CD14-positive monocyte (primary cell): ENCODE results near the gene MED8. TPM values are rescaled to one million over a fixed set of nuclear protein-coding genes. Genes with fewer than 3 reads are reported as not detected.
A peak's percentile ranks its signal among the peaks of the same experiment; 100 is the strongest.

ENCODE experiments used
- DNase-seq, 3 donors: peaks; one replicate each; pipeline ENCODE4 v3.0.0-alpha.2; 2011 to 2022
- H2AFZ ChIP-seq: 2 replicates; pipeline ENCODE4 v1.6.0; 2012; ENCODE audit warnings: mild to moderate bottlenecking, low read depth, low read length, inconsistent platforms; ENCODE audit not compliant: insufficient read depth, poor library complexity, severe bottlenecking
- H3K27ac ChIP-seq, 2 donors: 1 replicate in 1 of 2; 2 replicates in 1 of 2; pipeline ENCODE4 v1.5.1; 2012 to 2013; ENCODE audit warnings: low read length in 2 of 2, control low read depth in 1 of 2, inconsistent platforms in 1 of 2, low read depth in 1 of 2, mild to moderate bottlenecking in 1 of 2
- H3K27me3 ChIP-seq, 2 donors: one replicate each; pipeline versions ENCODE4 v1.6.0 to v1.6.1; 2011 to 2013; ENCODE audit warnings: low read length in 2 of 2; ENCODE audit not compliant: control insufficient read depth in 2 of 2, insufficient read depth in 2 of 2
- H3K36me3 ChIP-seq, 2 donors: replicated peaks in 1 of 2; 1 replicate in 1 of 2; 2 replicates in 1 of 2; pipeline versions ENCODE4 v1.5.1 to v1.6.1; 2012 to 2013; ENCODE audit warnings: low read length in 2 of 2, control low read depth in 1 of 2, inconsistent platforms in 1 of 2, mild to moderate bottlenecking in 1 of 2; ENCODE audit not compliant: insufficient read depth in 2 of 2, control insufficient read depth in 1 of 2
- H3K4me1 ChIP-seq, 2 donors: 1 replicate in 1 of 2; 2 replicates in 1 of 2; pipeline versions ENCODE4 v1.5.1 to v1.6.1; 2012 to 2013; ENCODE audit warnings: low read length in 2 of 2, control low read depth in 1 of 2, inconsistent platforms in 1 of 2, mild to moderate bottlenecking in 1 of 2, moderate library complexity in 1 of 2; ENCODE audit not compliant: insufficient read depth in 2 of 2, control insufficient read depth in 1 of 2
- H3K4me2 ChIP-seq: replicated peaks from 2 replicates; pipeline ENCODE3; 2012; ENCODE audit warnings: low read length, moderate library complexity, mild to moderate bottlenecking; ENCODE audit not compliant: poor library complexity, severe bottlenecking; ENCODE audit errors: extremely low read depth
- H3K4me3 ChIP-seq, 3 experiments: fragments of 200-600 bp in 1 of 3; sonication (generic) in 1 of 3; replicated peaks in 1 of 3; 1 replicate in 2 of 3; 2 replicates in 1 of 3; pipeline ENCODE4 v1.5.1; 2011 to 2013; ENCODE audit warnings: low read length in 3 of 3, mild to moderate bottlenecking in 3 of 3, control low read depth in 2 of 3, low read depth in 2 of 3, inconsistent platforms in 1 of 3, moderate library complexity in 1 of 3
- H3K79me2 ChIP-seq: 2 replicates; pipeline ENCODE4 v1.6.0; 2012; ENCODE audit warnings: mild to moderate bottlenecking, control low read depth, inconsistent platforms, low read length, moderate library complexity; ENCODE audit not compliant: insufficient read depth
- H3K9ac ChIP-seq: 2 replicates; pipeline ENCODE4 v1.6.0; 2017; ENCODE audit warnings: low read length, mild to moderate bottlenecking; ENCODE audit not compliant: insufficient read depth, poor library complexity, severe bottlenecking
- H3K9me3 ChIP-seq, 2 donors: replicated peaks in 1 of 2; 1 replicate in 1 of 2; 2 replicates in 1 of 2; pipeline versions ENCODE4 v1.5.1 to v1.6.1; 2012 to 2013; ENCODE audit warnings: low read length in 2 of 2, control low read depth in 1 of 2; ENCODE audit not compliant: control insufficient read depth in 1 of 2, insufficient read depth in 1 of 2
- H4K20me1 ChIP-seq: 2 replicates; pipeline ENCODE4 v1.6.0; 2012; ENCODE audit warnings: mild to moderate bottlenecking, low read length, control low read depth, moderate library complexity; ENCODE audit not compliant: insufficient read depth
- H3K27ac Mint-ChIP-seq, 7 donors: one replicate each; pipeline ENCODE4 v1.8.0; 2020; ENCODE audit warnings: mild to moderate bottlenecking in 7 of 7, mixed read lengths in 7 of 7, moderate library complexity in 6 of 7, inconsistent platforms in 2 of 7
- H3K27me3 Mint-ChIP-seq, 3 donors: one replicate each; pipeline ENCODE4 v1.8.0; 2021 to 2022; ENCODE audit warnings: low read depth in 3 of 3, mild to moderate bottlenecking in 3 of 3, mixed read lengths in 3 of 3, moderate library complexity in 3 of 3, inconsistent platforms in 1 of 3
- H3K36me3 Mint-ChIP-seq, 2 donors: one replicate each; pipeline ENCODE4 v1.8.0; 2020; ENCODE audit warnings: mixed read lengths in 2 of 2, inconsistent platforms in 1 of 2, mild to moderate bottlenecking in 1 of 2
- H3K4me1 Mint-ChIP-seq: one replicate; pipeline ENCODE4 v1.8.0; 2020; ENCODE audit warnings: mild to moderate bottlenecking, mixed read lengths
- H3K4me3 Mint-ChIP-seq, 2 donors: one replicate each; pipeline ENCODE4 v1.8.0; 2020; ENCODE audit warnings: mild to moderate bottlenecking in 2 of 2, mixed read lengths in 2 of 2, moderate library complexity in 1 of 2
- H3K9me3 Mint-ChIP-seq, 7 donors: one replicate each; pipeline ENCODE4 v1.8.0; 2020 to 2022; ENCODE audit warnings: mixed read lengths in 7 of 7, mild to moderate bottlenecking in 6 of 7, moderate library complexity in 6 of 7, inconsistent platforms in 2 of 7
- CTCF ChIP-seq: fragments of 200-600 bp; IDR thresholded peaks from one replicate; pipeline ENCODE4 v1.8.0; 2022; ENCODE audit warnings: antibody characterized with exemption, mild to moderate bottlenecking
- WGBS: methylation state at CpG from one replicate; pipeline ENCODE4 v1.1.5; 2013; ENCODE audit warnings: missing lambda C conversion rate; ENCODE audit not compliant: insufficient coverage; 5-methylcytosine and 5-hydroxymethylcytosine counted together
- intact Hi-C, 2 donors: fragments of 100-400 bp; cut with micrococcal nuclease; formaldehyde crosslinking; loops; one replicate each; pipeline versions ENCODE4 v1.15.0 to v1.15.1; 2023
- polyA plus RNA-seq, 3 donors: library from polyadenylated mRNA; depleted of rRNA in 1 of 3; unstranded in 2 of 3; stranded (reverse) in 1 of 3; fragments of 300-500 nt in 2 of 3; fragments of >200 nt in 1 of 3; fragmentation: Illumina TruSeq in 2 of 3; gene quantifications; 1 replicate in 2 of 3; 2 replicates in 1 of 3; pipeline ENCODE4 v1.2.3, GENCODE V29; 2012 to 2021

The MED8 gene
- polyA plus RNA-seq, 3 donors = 16.6 to 41.8 (median 40.7) TPM

DNA sequence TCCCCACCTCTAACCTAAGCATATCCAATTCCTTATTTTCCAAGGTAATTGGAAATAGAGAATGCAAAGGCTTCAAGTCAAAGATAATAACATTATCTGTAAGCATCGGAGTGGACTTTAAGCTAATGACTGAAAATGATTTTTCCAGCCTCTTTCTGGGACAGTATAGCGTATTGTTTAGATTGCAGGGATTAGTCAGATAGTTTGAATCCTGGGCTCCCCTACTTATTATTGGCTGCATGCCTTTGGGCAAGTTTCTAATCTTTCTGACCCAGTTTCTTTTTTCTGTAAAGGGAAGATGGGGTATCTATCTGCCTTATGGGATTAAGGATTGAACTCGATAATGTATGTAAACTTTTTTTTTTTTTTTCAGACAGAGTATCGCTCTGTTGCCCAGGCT, 32.3 kb downstream of the MED8 start:
- DNase-seq = no peak
- WGBS = no CpG with 5 or more reads among the region's 4 CpGs
- H3K27ac Mint-ChIP-seq = no peak overlapping the region
- Histone ChIP-seq H3K79me2 (peaks cover 35% of the 10 kb centered on the region), H2AFZ (no peak overlapping the region), H3K4me2 (no peak overlapping the region), H3K9me3 (no peaks in the 10 kb centered on the region), H3K9ac (no peak overlapping the region), H3K27ac (no peak overlapping the region), H3K36me3 (peaks cover 15 to 24% of the 10 kb centered on the region in 2 donors), H4K20me1 (peaks cover 32% of the 10 kb centered on the region), H3K4me1 (peaks cover 38 to 45% of the 10 kb centered on the region in 2 donors), H3K27me3 (no peaks in the 10 kb centered on the region), H3K4me3 (no peak overlapping the region)
- no peak for TF ChIP-seq CTCF
- H3K27me3 Mint-ChIP-seq = peaks cover 0 to 2% (median 0%) of the 10 kb centered on the region in 3 donors
- intact Hi-C loops = loop anchor here in 1 of 2 donors (5.0 kb wide), 1 partner anchor 35 kb away; no protein-coding TSS in a partner anchor
- peaks cover 0 to 1% (median 0%) of the 10 kb centered on the region in 7 donors for H3K9me3 Mint-ChIP-seq
- no peak overlapping the region for H3K4me3 Mint-ChIP-seq
- H3K4me1 Mint-ChIP-seq = peaks cover 48% of the 10 kb centered on the region
- H3K36me3 Mint-ChIP-seq = peaks cover 26 to 27% of the 10 kb centered on the region in 2 donors

DNA sequence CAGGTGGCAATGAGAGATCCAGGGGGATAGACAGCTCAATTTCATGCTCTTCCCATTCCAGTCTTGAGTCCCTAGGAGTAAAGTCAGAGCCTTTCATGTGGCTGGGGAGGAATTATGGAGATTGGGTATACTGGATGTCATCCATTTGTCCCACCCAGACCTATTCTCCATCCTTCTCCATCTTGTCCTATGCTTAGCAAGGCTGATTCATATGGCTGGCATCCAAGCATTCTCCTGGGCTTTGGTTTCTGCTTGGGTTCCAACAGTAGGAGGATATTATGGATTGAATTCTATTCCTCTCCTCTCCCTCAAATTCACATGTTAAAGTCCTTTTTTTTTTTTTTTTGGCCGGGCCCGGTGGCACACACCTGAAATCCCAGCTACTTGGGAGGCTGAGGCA, 34.7 kb downstream of the MED8 start:
- peaks cover 11% of the 10 kb centered on the region for H3K79me2 ChIP-seq
- Mint-ChIP-seq H3K27me3 (peaks cover 0 to 2% (median 0%) of the 10 kb centered on the region in 3 donors), H3K9me3 (no peaks in the 10 kb centered on the region), H3K27ac (peak overlapping the region in 1 of 7 donors; percentile 68), H3K4me3 (no peak overlapping the region), H3K4me1 (peaks cover 25% of the 10 kb centered on the region), H3K36me3 (peaks cover 4 to 7% of the 10 kb centered on the region in 2 donors)
- intact Hi-C loops = loop anchor here (5.0 kb wide), 2 partner anchors 32 to 37 kb away; partner anchors contain the start of genes MED8 (in 1 of the 2) and SZT2 (in 1 of the 2)
- no peaks in the 10 kb centered on the region for H3K9me3 ChIP-seq
- H3K4me2 ChIP-seq = no peak overlapping the region
- H3K36me3 ChIP-seq = peaks cover 0 to 1% of the 10 kb centered on the region in 2 donors
- H3K27me3 ChIP-seq = no peaks in the 10 kb centered on the region
- H3K27ac ChIP-seq = no peak overlapping the region
- WGBS = no CpG with 5 or more reads among the region's 2 CpGs
- H4K20me1 ChIP-seq = peaks cover 12% of the 10 kb centered on the region
- H2AFZ ChIP-seq = no peak overlapping the region
- H3K4me3 ChIP-seq = no peak overlapping the region
- no peak overlapping the region for H3K9ac ChIP-seq
- no peak for TF ChIP-seq CTCF
- peaks cover 19 to 21% of the 10 kb centered on the region in 2 donors for H3K4me1 ChIP-seq
- DNase-seq = no peak
